ENCODE results near the gene RUBCN.
"Not testable (repeated sequence)": the region's sequence is repeated elsewhere in the genome, so short reads cannot be mapped to it uniquely, and the experiment has no call there.

DNA sequence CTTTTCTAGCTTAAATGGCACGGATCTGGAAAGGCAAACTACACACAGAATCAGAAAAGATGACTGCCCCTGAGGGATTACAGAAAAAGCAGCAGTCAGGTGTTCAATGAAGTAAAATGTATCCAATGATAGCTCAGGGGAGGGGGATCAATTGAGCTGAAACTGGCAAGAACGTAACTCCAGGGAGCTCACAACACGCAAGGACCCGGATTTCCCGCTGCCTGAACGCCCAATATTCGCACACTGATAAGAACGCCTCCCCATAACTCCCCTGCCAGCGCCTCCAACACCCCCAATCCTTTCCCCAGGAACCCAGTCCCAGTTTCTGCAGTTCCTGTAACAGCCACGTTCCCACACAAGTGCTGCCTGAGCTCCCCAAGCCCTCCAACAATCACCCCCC lies 83.8 kb downstream of the RUBCN start:
- TF ChIP-seq, protein P1, sequence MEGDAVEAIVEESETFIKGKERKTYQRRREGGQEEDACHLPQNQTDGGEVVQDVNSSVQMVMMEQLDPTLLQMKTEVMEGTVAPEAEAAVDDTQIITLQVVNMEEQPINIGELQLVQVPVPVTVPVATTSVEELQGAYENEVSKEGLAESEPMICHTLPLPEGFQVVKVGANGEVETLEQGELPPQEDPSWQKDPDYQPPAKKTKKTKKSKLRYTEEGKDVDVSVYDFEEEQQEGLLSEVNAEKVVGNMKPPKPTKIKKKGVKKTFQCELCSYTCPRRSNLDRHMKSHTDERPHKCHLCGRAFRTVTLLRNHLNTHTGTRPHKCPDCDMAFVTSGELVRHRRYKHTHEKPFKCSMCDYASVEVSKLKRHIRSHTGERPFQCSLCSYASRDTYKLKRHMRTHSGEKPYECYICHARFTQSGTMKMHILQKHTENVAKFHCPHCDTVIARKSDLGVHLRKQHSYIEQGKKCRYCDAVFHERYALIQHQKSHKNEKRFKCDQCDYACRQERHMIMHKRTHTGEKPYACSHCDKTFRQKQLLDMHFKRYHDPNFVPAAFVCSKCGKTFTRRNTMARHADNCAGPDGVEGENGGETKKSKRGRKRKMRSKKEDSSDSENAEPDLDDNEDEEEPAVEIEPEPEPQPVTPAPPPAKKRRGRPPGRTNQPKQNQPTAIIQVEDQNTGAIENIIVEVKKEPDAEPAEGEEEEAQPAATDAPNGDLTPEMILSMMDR (IDR thresholded peaks at IDR 0.05 in 8 of 11, conservative IDR thresholded peaks at IDR 0.05 in 3 of 11): not testable (repeated sequence)
- not testable (repeated sequence) for TF ChIP-seq POLR2A (IDR thresholded peaks at IDR 0.05)
